ENCODE measurements around the gene PGRMC2. TPM values are rescaled to one million over a fixed set of nuclear protein-coding genes. Genes with fewer than 3 reads are reported as not detected.

PGRMC2 gene
- polyA plus RNA-seq, 2 of the 4 experiments (the other 2 are of a cell fraction), result 48.1 to 124 TPM

- TF ChIP-seq USF2 (IDR thresholded peaks at IDR 0.05) (peak; percentile 69), NR3C1 (IDR thresholded peaks at IDR 0.05) (no peak)
Observed at GRCh38 chr4:128287871-128288688, 467 bp upstream of the PGRMC2 start (continued).

DNA sequence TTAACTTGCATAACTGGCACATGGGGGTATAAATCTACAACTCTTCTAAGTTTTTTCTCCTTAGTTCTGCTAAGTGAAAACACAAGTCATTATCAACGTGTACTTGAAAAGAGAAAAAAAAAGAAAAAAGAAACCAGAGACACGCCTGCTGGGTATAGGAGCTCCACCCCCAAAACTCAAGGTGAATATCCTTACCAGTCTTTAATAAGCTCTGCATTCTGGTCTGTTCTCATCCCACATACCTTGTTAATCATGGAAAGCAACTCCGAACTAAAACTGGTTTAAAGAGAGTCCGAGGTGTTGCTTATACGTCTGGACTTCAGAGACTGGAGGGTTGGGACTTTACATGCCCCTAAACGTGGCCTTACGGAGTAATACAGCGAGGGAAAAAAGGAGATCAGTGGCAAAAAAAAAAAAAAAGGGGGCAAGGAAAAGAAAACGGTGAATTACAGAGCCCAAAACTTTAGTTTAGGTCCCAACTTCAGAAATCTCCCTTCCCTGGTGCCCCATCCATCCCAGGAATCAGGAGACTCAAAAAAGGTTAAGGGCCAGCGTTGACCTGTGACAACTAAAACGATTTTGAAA, 1.0 kb downstream of the PGRMC2 start:
- ATAC-seq, result peak in 1 of 2 experiments; percentile 17; a peak in 3 of 6 replicates
- ChIA-PET POLR2A (interaction anchor here (0.7 to 2.4 kb wide), 7 partner anchors 11 to 99 kb away, joined by 3 to 18 read pairs (median 5); no protein-coding TSS in a partner anchor), CTCF (interaction anchor here (0.8 to 1.3 kb wide), 2 partner anchors 141 to 515 kb away, joined by 3 read pairs; no protein-coding TSS in a partner anchor)
- H3K4me3 ChIP-seq, result peak overlapping the region; percentile 79
- H3K4me2 ChIP-seq, result peak overlapping the region; percentile 72
- WGBS (ENCODE audit: missing lambda C conversion rate), result 2% methylated on average over 11 of the region's 11 CpGs
- TF ChIP-seq KDM1A (IDR thresholded peaks at IDR 0.05; ENCODE audit: low read depth) (no peak), USF2 (IDR thresholded peaks at IDR 0.05) (no peak)
- TF ChIP-seq, protein P1, sequence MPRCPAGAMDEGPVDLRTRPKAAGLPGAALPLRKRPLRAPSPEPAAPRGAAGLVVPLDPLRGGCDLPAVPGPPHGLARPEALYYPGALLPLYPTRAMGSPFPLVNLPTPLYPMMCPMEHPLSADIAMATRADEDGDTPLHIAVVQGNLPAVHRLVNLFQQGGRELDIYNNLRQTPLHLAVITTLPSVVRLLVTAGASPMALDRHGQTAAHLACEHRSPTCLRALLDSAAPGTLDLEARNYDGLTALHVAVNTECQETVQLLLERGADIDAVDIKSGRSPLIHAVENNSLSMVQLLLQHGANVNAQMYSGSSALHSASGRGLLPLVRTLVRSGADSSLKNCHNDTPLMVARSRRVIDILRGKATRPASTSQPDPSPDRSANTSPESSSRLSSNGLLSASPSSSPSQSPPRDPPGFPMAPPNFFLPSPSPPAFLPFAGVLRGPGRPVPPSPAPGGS (IDR thresholded peaks at IDR 0.05), result peak; percentile 51; the same call in 1 of the 3 replicates
- no peak for FAIRE-seq
- H3K27ac ChIP-seq, result peak overlapping the region; percentile 93 to 99
- peak; percentile 49 to 53 for DNase-seq (ENCODE audit: low read depth in 1 of 2, low spot score in 1 of 2)
- H3K9me3 ChIP-seq, result no peaks in the 10 kb centered on the region
- H3K4me1 ChIP-seq, result peaks cover 37% of the 10 kb centered on the region

DNA sequence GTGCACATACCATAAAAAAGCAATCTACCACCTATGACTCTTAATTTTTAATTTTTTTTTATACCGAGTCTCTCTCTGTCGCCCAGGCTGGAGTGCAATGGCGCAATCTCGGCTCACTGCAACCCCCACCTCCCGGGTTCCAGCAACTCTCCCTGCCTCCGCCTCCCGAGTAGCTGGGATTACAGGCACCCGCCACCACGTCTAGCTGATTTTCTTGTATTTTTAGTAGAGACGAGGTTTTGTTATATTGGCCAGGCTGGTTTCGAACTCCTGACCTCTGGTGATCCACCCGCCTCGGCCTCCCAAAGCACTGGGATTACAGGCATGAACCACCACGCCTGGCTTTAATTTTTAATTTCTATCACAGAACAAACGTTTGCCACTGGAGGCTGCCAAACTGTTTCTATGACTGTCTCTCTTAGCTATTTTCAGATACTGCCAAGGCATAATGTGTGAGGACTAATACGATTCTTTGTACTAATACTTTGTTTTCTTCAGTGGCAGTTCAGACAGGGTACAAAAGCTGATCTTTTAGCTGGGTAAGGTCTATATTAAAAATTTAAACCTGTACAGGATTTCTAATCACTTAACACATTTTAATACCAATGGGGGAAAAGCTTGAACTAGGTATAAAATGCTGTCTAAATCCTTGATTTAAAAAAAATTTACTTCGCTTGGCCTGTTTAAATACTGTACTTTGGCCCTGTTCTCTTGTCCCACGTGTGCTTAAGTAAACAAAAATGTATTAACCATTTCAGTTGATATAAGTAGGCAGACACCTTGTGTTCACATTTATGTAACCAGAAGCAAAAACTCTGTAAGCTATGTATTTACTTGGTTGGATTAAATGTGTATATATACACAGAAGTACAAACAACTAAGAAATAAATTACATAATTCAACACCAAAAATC, 2.3 kb downstream of the PGRMC2 start:
- DNase-seq (ENCODE audit: low read depth in 1 of 2, low spot score in 1 of 2) (peak in 1 of 2 experiments; percentile 45), FAIRE-seq (no peak), ATAC-seq (no peak)
- peak in 1 of 2 experiments; percentile 62; a peak in 2 of 4 replicates for TF ChIP-seq CEBPB (IDR thresholded peaks at IDR 0.05)
- 0 out of 5 replicates have a peak, but pooled peaks of 1 of the 2 experiments have one; percentile 22 for TF ChIP-seq JUN (IDR thresholded peaks at IDR 0.05)
- TF ChIP-seq USF2 (IDR thresholded peaks at IDR 0.05), result peak; percentile 45
- TF ChIP-seq MYC (IDR thresholded peaks at IDR 0.05; ENCODE audit: borderline replicate concordance, low read length), result no peak
- no peak for TF ChIP-seq HOXB13 (CRISPR knock-in tag; IDR thresholded peaks at IDR 0.05; ENCODE audit: low read depth)
- TF ChIP-seq, protein P2, sequence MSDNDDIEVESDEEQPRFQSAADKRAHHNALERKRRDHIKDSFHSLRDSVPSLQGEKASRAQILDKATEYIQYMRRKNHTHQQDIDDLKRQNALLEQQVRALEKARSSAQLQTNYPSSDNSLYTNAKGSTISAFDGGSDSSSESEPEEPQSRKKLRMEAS (IDR thresholded peaks at IDR 0.05), result 0 out of 2 replicates have a peak, but pooled peaks have one; percentile 36
- Histone ChIP-seq H3K4me1 (peaks cover 44% of the 10 kb centered on the region), H3K4me3 (peak overlapping the region; percentile 79), H3K4me2 (peak overlapping the region; percentile 72), H3K27ac (peak overlapping the region; percentile 93 to 99), H3K9me3 (no peaks in the 10 kb centered on the region)
- POLR2A ChIA-PET, result no interaction called here
- WGBS (ENCODE audit: missing lambda C conversion rate), result 31% methylated on average over 18 of the region's 18 CpGs
- CTCF ChIA-PET, result interaction anchor here (0.8 to 1.3 kb wide), 2 partner anchors 142 to 516 kb away, joined by 3 read pairs; no protein-coding TSS in a partner anchor

DNA sequence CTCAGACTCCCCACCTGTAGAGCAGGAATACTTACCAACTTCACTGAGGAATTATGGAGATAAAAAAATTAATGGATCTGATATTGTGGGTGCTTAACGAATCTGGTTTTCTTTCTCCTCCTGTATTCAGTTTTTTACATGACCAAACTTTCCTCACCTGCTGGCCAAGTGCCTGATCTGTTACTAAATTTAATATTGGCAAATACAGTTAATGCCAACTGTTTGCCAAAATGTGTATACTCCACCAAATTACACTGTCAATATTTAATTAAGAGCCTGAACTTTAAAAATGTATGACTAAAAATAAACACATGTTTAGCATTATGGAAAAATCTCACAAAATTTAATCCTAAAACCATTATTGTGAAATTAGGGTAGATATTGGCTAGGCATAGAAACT, 3.3 kb downstream of the PGRMC2 start:
- peak overlapping the region; percentile 65 to 93; a peak in 5 of 6 replicates for H3K27ac ChIP-seq
- CTCF ChIA-PET, result no interaction called here
- no peak for ATAC-seq
- H3K9me3 ChIP-seq, result no peaks in the 10 kb centered on the region
- H3K4me1 ChIP-seq, result peaks cover 46% of the 10 kb centered on the region; the same call in 2 of the 3 replicates
- peak overlapping the region; percentile 79 for H3K4me3 ChIP-seq
- POLR2A ChIA-PET, result no interaction called here
- no peak for DNase-seq (ENCODE audit: low read depth in 1 of 2, low spot score in 1 of 2)
- H3K4me2 ChIP-seq, result peak overlapping the region; percentile 72
- WGBS (ENCODE audit: missing lambda C conversion rate), result 68% methylated on average over 1 of the region's 1 CpG
- FAIRE-seq, result no peak
- TF ChIP-seq CBX2 (IDR thresholded peaks at IDR 0.05; ENCODE audit: borderline replicate concordance, low read depth) (no peak), ESRRA (IDR thresholded peaks at IDR 0.05; ENCODE audit: borderline replicate concordance, low read length) (no peak), NR3C1 (IDR thresholded peaks at IDR 0.05) (no peak), HOXA7 (CRISPR knock-in tag; IDR thresholded peaks at IDR 0.05) (no peak), E2F6 (IDR thresholded peaks at IDR 0.05; ENCODE audit: borderline replicate concordance, low read depth) (no peak), BHLHE40 (IDR thresholded peaks at IDR 0.05; ENCODE audit: low read depth, low read length) (no peak), RNF2 (IDR thresholded peaks at IDR 0.05; ENCODE audit: borderline replicate concordance, low read depth) (no peak), CEBPB (IDR thresholded peaks at IDR 0.05) (no peak), POLR2A (IDR thresholded peaks at IDR 0.05; ENCODE audit: low read length) (no peak), POLR2AphosphoS2 (conservative IDR thresholded peaks at IDR 0.05; ENCODE audit: low read length) (no peak), NPAS2 (CRISPR knock-in tag; IDR thresholded peaks at IDR 0.05; ENCODE audit: borderline replicate concordance) (no peak), FOSL2 (IDR thresholded peaks at IDR 0.05) (no peak), FOSL2 (CRISPR knock-in tag; IDR thresholded peaks at IDR 0.05) (no peak), RCOR1 (IDR thresholded peaks at IDR 0.05; ENCODE audit: low read depth, low read length) (no peak), HOXB13 (CRISPR knock-in tag; IDR thresholded peaks at IDR 0.05; ENCODE audit: low read depth) (no peak)
- TF ChIP-seq, protein P3, sequence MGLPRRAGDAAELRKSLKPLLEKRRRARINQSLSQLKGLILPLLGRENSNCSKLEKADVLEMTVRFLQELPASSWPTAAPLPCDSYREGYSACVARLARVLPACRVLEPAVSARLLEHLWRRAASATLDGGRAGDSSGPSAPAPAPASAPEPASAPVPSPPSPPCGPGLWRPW (IDR thresholded peaks at IDR 0.05), result no peak
